GM23338 (cell line): ENCODE measurements around the gene USP32.
A peak's percentile ranks its signal among the peaks of the same experiment; 100 is the strongest.

Experiments used
- CREB1 ChIP-seq: fragments of 250-450 bp; sonication (Bioruptor Pico); IDR thresholded peaks from 2 replicates; pipeline ENCODE4 v1.5.0; 2020; ENCODE audit warnings: low read depth, mild to moderate bottlenecking, moderate library complexity
- CTCF ChIP-seq, 2 experiments: fragments of 200-600 bp in 1 of 2; sonication (generic) in 1 of 2; conservative IDR thresholded peaks; 2 replicates each; pipeline versions ENCODE4 v1.5.1 to v1.6.1; 2016 to 2017; ENCODE audit warnings: antibody characterized with exemption in 2 of 2, low read depth in 2 of 2, mild to moderate bottlenecking in 2 of 2, moderate library complexity in 1 of 2
- POLR2AphosphoS5 ChIP-seq: IDR thresholded peaks from 2 replicates; pipeline ENCODE4 v1.6.1; 2016; ENCODE audit warnings: antibody characterized with exemption, low read depth

GRCh38 chr17:60229188-60229802, 162.6 kb downstream of the USP32 start:
- TF ChIP-seq POLR2AphosphoS5 (no peak), CTCF (conservative IDR thresholded peaks at IDR 0.05; ENCODE audit: low read depth in 2 of 2) (peak; percentile 19 to 29; a peak in 2 of 4 replicates), CREB1 (CRISPR knock-in tag) (no peak)
